ENCODE measurements around the gene C5orf46. TPM values are rescaled to one million over a fixed set of nuclear protein-coding genes. Genes with fewer than 3 reads are reported as not detected.

C5orf46 gene
- not detected in 2 replicates for total RNA-seq

GRCh38 chr5:147906326-147907095 lies at the start of gene C5orf46:
TSS of gene C5orf46 (minus strand) at chr5:147906538. CDS start at chr5:147906501, 37 bp downstream.

GRCh38 chr5:147878066-147878759 lies 28.1 kb downstream of the C5orf46 start, which contains the start of gene SCGB3A2:
TSS of gene SCGB3A2 (plus strand) at chr5:147878711. CDS start at chr5:147878804, 93 bp downstream.

Other genes with a start within 250 kb of the C5orf46 start
- not detected in 2 replicates for gene JAKMIP2, start 123.8 kb downstream of the C5orf46 start, total RNA-seq
- gene SPINK1, start 74.9 kb downstream of the C5orf46 start, total RNA-seq = 0.78 and 1.0 TPM in 2 replicates
- not detected in 2 replicates for gene SCGB3A2, start 27.8 kb downstream of the C5orf46 start, total RNA-seq
- gene SPINK5, start 157.4 kb upstream of the C5orf46 start, total RNA-seq = 30.3 and 51.3 TPM in 2 replicates